AG04450 (cell line): ENCODE measurements around the gene IFNG. TPM values are rescaled to one million over a fixed set of nuclear protein-coding genes. Genes with fewer than 3 reads are reported as not detected.

Experiments
- CTCF ChIA-PET: fragments of 300-600, 350-600 bp; formaldehyde crosslinking; extraction: SDS; loops from one replicate; lab custom pipeline; 2022; ENCODE audit warnings: antibody characterized with exemption, inconsistent platforms; lab: Charles Lee
- POLR2A ChIA-PET: fragments of 350-600 bp; formaldehyde crosslinking; extraction: SDS; loops from one replicate; lab custom pipeline; 2021; ENCODE audit warnings: antibody characterized with exemption, inconsistent platforms; lab: Yijun Ruan, JAX
- DNase-seq: peaks from one replicate; pipeline ENCODE4 v3.0.0-alpha.2; 2011; ENCODE audit warnings: low read depth, low spot score
- H3K27ac ChIP-seq: one replicate; pipeline ENCODE4 v1.5.1; 2012; ENCODE audit warnings: low read depth, low read length, control low read depth
- H3K27me3 ChIP-seq: one replicate; pipeline ENCODE4 v1.6.0; 2012; ENCODE audit warnings: low read length; ENCODE audit not compliant: control insufficient read depth, insufficient read depth
- H3K4me3 ChIP-seq: 2 replicates; pipeline ENCODE4 v1.5.1; 2011; ENCODE audit warnings: mild to moderate bottlenecking, low read depth, low read length, control low read depth
- H3K9me3 ChIP-seq: 2 replicates; pipeline ENCODE4 v1.5.1; 2012; ENCODE audit warnings: low read length; ENCODE audit not compliant: control insufficient read depth, insufficient read depth
- CTCF ChIP-seq: IDR thresholded peaks from 2 replicates; pipeline ENCODE4 v1.5.1; 2011; ENCODE audit warnings: low read depth, low read length, control low read depth, inconsistent platforms
- polyA plus RNA-seq: library from polyadenylated mRNA; depleted of rRNA; stranded (reverse); fragments of >200 nt; gene quantifications from 2 replicates; pipeline ENCODE4 v1.2.3, GENCODE V29; 2011

Gene IFNG
- polyA plus RNA-seq, 1 experiment, result not detected

GRCh38 chr12:68200854-68201253, 41.3 kb upstream of the IFNG start:
- Histone ChIP-seq H3K4me3 (no peak overlapping the region), H3K27ac (no peak overlapping the region), H3K9me3 (no peaks in the 10 kb centered on the region), H3K27me3 (no peaks in the 10 kb centered on the region)
- no peak for DNase-seq
- TF ChIP-seq CTCF, result no peak
- CTCF ChIA-PET, result no interaction called here
- POLR2A ChIA-PET, result no interaction called here

GRCh38 chr12:68199127-68199526, 39.6 kb upstream of the IFNG start:
- H3K9me3 ChIP-seq, result no peaks in the 10 kb centered on the region
- POLR2A ChIA-PET, result no interaction called here
- TF ChIP-seq CTCF, result no peak
- H3K4me3 ChIP-seq, result no peak overlapping the region
- no peak for DNase-seq
- no peak overlapping the region for H3K27ac ChIP-seq
- CTCF ChIA-PET, result no interaction called here
- no peaks in the 10 kb centered on the region for H3K27me3 ChIP-seq

GRCh38 chr12:68198507-68199086, 39.1 kb upstream of the IFNG start:
- ChIA-PET POLR2A (interaction anchor here (0.6 kb wide), 1 partner anchor 91 kb away, joined by 3 read pairs; no protein-coding TSS in a partner anchor), CTCF (no interaction called here)
- Histone ChIP-seq H3K4me3 (no peak overlapping the region), H3K27me3 (peaks cover 2% of the 10 kb centered on the region), H3K9me3 (no peaks in the 10 kb centered on the region), H3K27ac (no peak overlapping the region)
- no peak for DNase-seq
- TF ChIP-seq CTCF, result no peak

GRCh38 chr12:68190301-68190700, 30.8 kb upstream of the IFNG start:
- TF ChIP-seq CTCF, result no peak
- no peak for DNase-seq
- ChIA-PET POLR2A (no interaction called here), CTCF (no interaction called here)
- Histone ChIP-seq H3K4me3 (no peak overlapping the region), H3K27ac (no peak overlapping the region), H3K9me3 (no peaks in the 10 kb centered on the region), H3K27me3 (peaks cover 8% of the 10 kb centered on the region)

- no peak overlapping the region for H3K27ac ChIP-seq
- H3K4me3 ChIP-seq, result no peak overlapping the region
- peaks cover 10% of the 10 kb centered on the region for H3K27me3 ChIP-seq
- ChIA-PET CTCF (no interaction called here), POLR2A (no interaction called here)
- H3K9me3 ChIP-seq, result no peaks in the 10 kb centered on the region
- no peak for DNase-seq
- no peak for TF ChIP-seq CTCF
These were observed 30.3 kb upstream of the IFNG start for GRCh38 chr12:68189821-68190242.
